SK-N-SH treated with all-trans-retinoic acid at 6 μM for 48 hours (cell line): Measurements from ENCODE around the gene SLC12A9.
A peak's percentile ranks its signal among the peaks of the same experiment; 100 is the strongest.

Source experiments
- ATAC-seq: fragments of 200-7000 bp; cut with Tn5 transposase; 3 replicates; pipeline ENCODE4 v1.9.1; 2020; ENCODE audit warnings: mild to moderate bottlenecking, moderate library complexity
- ARNTL ChIP-seq: fragments of 450-650 bp; formaldehyde crosslinking; IDR thresholded peaks from 2 replicates; pipeline ENCODE4 v1.5.0; 2020; ENCODE audit warnings: low read depth, mild to moderate bottlenecking, moderate library complexity, borderline replicate concordance
- BACH2 ChIP-seq: fragments of 250-450 bp; sonication (Bioruptor Pico); IDR thresholded peaks from 2 replicates; pipeline ENCODE4 v1.9.0; 2021; ENCODE audit warnings: mild to moderate bottlenecking, borderline replicate concordance
- CSDC2 ChIP-seq: fragments of 250-450 bp; sonication (Bioruptor Pico); IDR thresholded peaks from 2 replicates; pipeline ENCODE4 v1.5.0; 2020; ENCODE audit warnings: mild to moderate bottlenecking, moderate library complexity
- CSRNP3 ChIP-seq: fragments of 250-450 bp; sonication (Bioruptor Pico); IDR thresholded peaks from 2 replicates; pipeline ENCODE4 v1.5.1; 2021; ENCODE audit warnings: mild to moderate bottlenecking, moderate library complexity
- ESRRG ChIP-seq: fragments of 250-450 bp; sonication (Bioruptor Pico); IDR thresholded peaks from 2 replicates; pipeline ENCODE4 v1.6.1; 2021; ENCODE audit warnings: mild to moderate bottlenecking
- GLIS3 ChIP-seq: fragments of 250-450 bp; sonication (Bioruptor Pico); IDR thresholded peaks from 2 replicates; pipeline ENCODE4 v1.5.0; 2020; ENCODE audit warnings: mild to moderate bottlenecking, moderate library complexity
- ISL1 ChIP-seq: fragments of 250-450 bp; sonication (Bioruptor Pico); IDR thresholded peaks from 2 replicates; pipeline ENCODE4 v2.1.2; 2022; ENCODE audit warnings: mild to moderate bottlenecking, moderate library complexity
- OSR1 ChIP-seq: fragments of 250-450 bp; sonication (Bioruptor Pico); IDR thresholded peaks from 2 replicates; pipeline ENCODE4 v1.8.0; 2022; ENCODE audit warnings: moderate library complexity, mild to moderate bottlenecking, inconsistent platforms
- PATZ1 ChIP-seq: fragments of 250-450 bp; sonication (Bioruptor Pico); IDR thresholded peaks from 2 replicates; pipeline ENCODE4 v1.8.0; 2020; ENCODE audit warnings: mild to moderate bottlenecking, moderate library complexity, borderline replicate concordance
- PPARA ChIP-seq: fragments of 250-450 bp; sonication (Bioruptor Pico); IDR thresholded peaks from 2 replicates; pipeline ENCODE4 v1.5.0; 2020; ENCODE audit warnings: mild to moderate bottlenecking, borderline replicate concordance
- RARB ChIP-seq: fragments of 250-450 bp; sonication (Bioruptor Pico); IDR thresholded peaks from 2 replicates; pipeline ENCODE4 v1.8.0; 2021; ENCODE audit warnings: mild to moderate bottlenecking, moderate library complexity
- SNAI2 ChIP-seq: fragments of 250-450 bp; sonication (Bioruptor Pico); IDR thresholded peaks from 2 replicates; pipeline ENCODE4 v1.5.0; 2020; ENCODE audit warnings: mild to moderate bottlenecking, moderate library complexity
- TCF4 ChIP-seq: fragments of 250-450 bp; sonication (Bioruptor Pico); IDR thresholded peaks from 2 replicates; pipeline ENCODE4 v1.8.0; 2021; ENCODE audit warnings: mild to moderate bottlenecking, moderate library complexity, borderline replicate concordance
- TOX ChIP-seq: fragments of 250-450 bp; sonication (Bioruptor Pico); IDR thresholded peaks from 2 replicates; pipeline ENCODE4 v1.8.0; 2021; ENCODE audit warnings: mild to moderate bottlenecking, moderate library complexity, borderline replicate concordance
- TSHZ2 ChIP-seq: fragments of 250-450 bp; sonication (Bioruptor Pico); IDR thresholded peaks from 2 replicates; pipeline ENCODE4 v1.5.0; 2020; ENCODE audit warnings: mild to moderate bottlenecking, moderate library complexity
- ZFP3 ChIP-seq: fragments of 250-450 bp; sonication (Bioruptor Pico); IDR thresholded peaks from 2 replicates; pipeline ENCODE4 v1.5.0; 2020; ENCODE audit warnings: mild to moderate bottlenecking, moderate library complexity
- ZFP30 ChIP-seq: fragments of 450-650 bp; formaldehyde crosslinking; IDR thresholded peaks from 2 replicates; pipeline ENCODE4 v1.5.0; 2022; ENCODE audit warnings: mild to moderate bottlenecking, moderate library complexity
- ZNF565 ChIP-seq: fragments of 450-650 bp; formaldehyde crosslinking; conservative IDR thresholded peaks from 2 replicates; pipeline ENCODE4 v1.5.0; 2020; ENCODE audit warnings: low read depth, mild to moderate bottlenecking, moderate library complexity
- ZNF70 ChIP-seq: fragments of 450-650 bp; formaldehyde crosslinking; IDR thresholded peaks from 2 replicates; pipeline ENCODE4 v1.5.0; 2020; ENCODE audit warnings: mild to moderate bottlenecking, moderate library complexity
- ZNF8 ChIP-seq: fragments of 450-650 bp; formaldehyde crosslinking; IDR thresholded peaks from 2 replicates; pipeline ENCODE4 v1.5.0; 2020; ENCODE audit warnings: mild to moderate bottlenecking, moderate library complexity

SLC12A9 gene

GRCh38 chr7:100867776-100868485, 15.4 kb downstream of the SLC12A9 start:
- TF ChIP-seq ZFP30 (no peak), OSR1 (CRISPR knock-in tag) (no peak), GLIS3 (CRISPR knock-in tag) (no peak), ZNF565 (CRISPR knock-in tag) (no peak), PATZ1 (CRISPR knock-in tag) (no peak)
- TF ChIP-seq, all 23 proteins: peak for 0
- no peak for ATAC-seq

GRCh38 chr7:100873599-100874299, 21.2 kb downstream of the SLC12A9 start:
- no peak for TF ChIP-seq ZNF70 (CRISPR knock-in tag)
- no peak for TF ChIP-seq ISL1 (CRISPR knock-in tag)
- no peak for TF ChIP-seq PPARA
- TF ChIP-seq ESRRG (CRISPR knock-in tag), result no peak
- no peak for TF ChIP-seq ZFP30
- no peak for TF ChIP-seq RARB (CRISPR knock-in tag)
- no peak for TF ChIP-seq BACH2 (CRISPR knock-in tag)
- TF ChIP-seq TCF4, result no peak
- no peak for TF ChIP-seq ZNF565 (CRISPR knock-in tag)
- no peak for TF ChIP-seq TSHZ2 (CRISPR knock-in tag)
- TF ChIP-seq PATZ1 (CRISPR knock-in tag), result no peak
- TF ChIP-seq CSDC2, result no peak
- TF ChIP-seq CSRNP3 (CRISPR knock-in tag), result no peak
- TF ChIP-seq ZFP3 (CRISPR knock-in tag), result no peak
- TF ChIP-seq SNAI2 (CRISPR knock-in tag), result no peak
- TF ChIP-seq ARNTL (CRISPR knock-in tag), result no peak
- TF ChIP-seq TOX (CRISPR knock-in tag), result no peak
- ATAC-seq, result no peak

- ATAC-seq, result peak; percentile 4
- TF ChIP-seq BACH2 (CRISPR knock-in tag) (no peak), RARB (CRISPR knock-in tag) (no peak), ZFP3 (CRISPR knock-in tag) (no peak), TSHZ2 (CRISPR knock-in tag) (no peak), ESRRG (CRISPR knock-in tag) (no peak), CSRNP3 (CRISPR knock-in tag) (no peak), ZNF8 (CRISPR knock-in tag) (no peak)
- TF ChIP-seq, all 23 proteins: peak for 0
Measured at GRCh38 chr7:100874300-100874576, 21.7 kb downstream of the SLC12A9 start.
